Measurements from ENCODE around the gene POLR3G.

POLR3G gene

GRCh38 chr5:90514520-90514919 is 39.9 kb downstream of the POLR3G start:
- no peaks in the 10 kb centered on the region for H3K27me3 ChIP-seq (ENCODE audit: control insufficient read depth in 1 of 2, insufficient read depth in 1 of 2, low read length in 2 of 2)
- no CpG with 5 or more reads among the region's 3 CpGs for WGBS
- no peak overlapping the region for H2BK120ac ChIP-seq (ENCODE audit: low read depth, low read length)
- H3K4me2 ChIP-seq (ENCODE audit: low read length, poor library complexity, severe bottlenecking), result no peak overlapping the region
- H2AK5ac ChIP-seq (ENCODE audit: low read length, severe bottlenecking), result no peak overlapping the region
- no peak overlapping the region for H2BK5ac ChIP-seq (ENCODE audit: low read depth, low read length, poor library complexity, severe bottlenecking)
- no peak overlapping the region for H3K27ac ChIP-seq (ENCODE audit: low read length, poor library complexity, severe bottlenecking)
- no peak overlapping the region for H2BK15ac ChIP-seq (ENCODE audit: low read depth, poor library complexity, severe bottlenecking)
- no peak overlapping the region for H3K4ac ChIP-seq (ENCODE audit: low read depth in 1 of 2, low read length in 2 of 2)
- H3K23ac ChIP-seq (ENCODE audit: low read length in 2 of 2), result no peak overlapping the region
- no peak overlapping the region for H4K8ac ChIP-seq (ENCODE audit: low read length)
- no peak overlapping the region for H2BK12ac ChIP-seq (ENCODE audit: low read length in 2 of 2)
- no peak overlapping the region for H3K9ac ChIP-seq (ENCODE audit: low read length)
- H3K9me3 ChIP-seq (ENCODE audit: control insufficient read depth, low read length), result no peaks in the 10 kb centered on the region
- H3K18ac ChIP-seq (ENCODE audit: low read depth in 1 of 2, low read length in 2 of 2), result no peak overlapping the region
- no peak overlapping the region for H4K91ac ChIP-seq (ENCODE audit: low read length)
- H2AFZ ChIP-seq (ENCODE audit: low read depth, low read length), result no peak overlapping the region
- no peak for DNase-seq
- H3K14ac ChIP-seq (ENCODE audit: low read length in 2 of 2), result no peak overlapping the region
- peaks cover 2 to 28% of the 10 kb centered on the region in 2 experiments for H3K36me3 ChIP-seq (ENCODE audit: control insufficient read depth in 1 of 2, insufficient read depth in 2 of 2, low read depth in 1 of 2, low read length in 2 of 2)
- no peak overlapping the region for H3K4me3 ChIP-seq (ENCODE audit: insufficient read depth in 1 of 2, low read depth in 1 of 2, low read length in 2 of 2)
- peaks cover 1% of the 10 kb centered on the region for H3K79me1 ChIP-seq (replicated peaks; ENCODE audit: low read length, poor library complexity, severe bottlenecking)
- H3K4me1 ChIP-seq (ENCODE audit: control insufficient read depth, insufficient read depth, low read depth, low read length), result peaks cover 2% of the 10 kb centered on the region

- Histone ChIP-seq H3K36me3 (ENCODE audit: control insufficient read depth in 1 of 2, insufficient read depth in 2 of 2, low read depth in 1 of 2, low read length in 2 of 2) (peaks cover 6 to 63% of the 10 kb centered on the region in 2 experiments), H3K9me3 (ENCODE audit: control insufficient read depth, low read length) (no peaks in the 10 kb centered on the region), H2BK15ac (ENCODE audit: low read depth, poor library complexity, severe bottlenecking) (no peak overlapping the region), H3K18ac (ENCODE audit: low read depth in 1 of 2, low read length in 2 of 2) (no peak overlapping the region), H3K27ac (ENCODE audit: low read length, poor library complexity, severe bottlenecking) (peak overlapping the region; percentile 74), H2BK12ac (ENCODE audit: low read length in 2 of 2) (no peak overlapping the region), H3K4me2 (ENCODE audit: low read length, poor library complexity, severe bottlenecking) (no peak overlapping the region), H3K4me1 (ENCODE audit: control insufficient read depth, insufficient read depth, low read depth, low read length) (peaks cover 2% of the 10 kb centered on the region), H3K4ac (ENCODE audit: low read depth in 1 of 2, low read length in 2 of 2) (no peak overlapping the region), H3K27me3 (ENCODE audit: control insufficient read depth in 1 of 2, insufficient read depth in 1 of 2, low read length in 2 of 2) (no peaks in the 10 kb centered on the region), H3K23ac (ENCODE audit: low read length in 2 of 2) (no peak overlapping the region), H2BK120ac (ENCODE audit: low read depth, low read length) (no peak overlapping the region), H3K14ac (ENCODE audit: low read length in 2 of 2) (no peak overlapping the region), H4K91ac (ENCODE audit: low read length) (no peak overlapping the region), H2AK5ac (ENCODE audit: low read length, severe bottlenecking) (no peak overlapping the region), H3K9ac (ENCODE audit: low read length) (no peak overlapping the region), H2AFZ (ENCODE audit: low read depth, low read length) (no peak overlapping the region), H3K4me3 (ENCODE audit: insufficient read depth in 1 of 2, low read depth in 1 of 2, low read length in 2 of 2) (no peak overlapping the region), H3K79me1 (replicated peaks; ENCODE audit: low read length, poor library complexity, severe bottlenecking) (peaks cover 8% of the 10 kb centered on the region), H4K8ac (ENCODE audit: low read length) (no peak overlapping the region), H2BK5ac (ENCODE audit: low read depth, low read length, poor library complexity, severe bottlenecking) (no peak overlapping the region)
- DNase-seq, result no peak
These were observed 44.0 kb downstream of the POLR3G start for GRCh38 chr5:90518661-90519060.

DNA sequence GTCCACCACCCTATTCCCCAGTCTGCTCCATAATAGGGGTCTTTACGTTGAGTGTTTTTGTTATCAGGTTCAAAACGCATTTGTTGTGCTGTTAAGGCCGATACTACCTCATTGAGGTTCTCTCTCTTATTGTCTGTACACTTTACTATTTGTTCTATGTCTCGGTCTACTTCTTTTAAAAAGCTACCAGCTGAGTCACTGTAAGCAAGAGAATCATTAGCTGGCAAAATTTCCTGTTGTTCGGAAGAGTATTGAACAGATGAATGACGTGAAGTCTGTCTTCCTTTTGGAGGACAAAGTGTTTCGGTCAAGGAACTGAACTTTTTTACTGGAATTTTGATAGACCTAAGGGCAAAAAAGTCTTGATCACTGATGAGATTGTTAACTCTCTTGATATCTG is 44.4 kb downstream of the POLR3G start:
- Histone ChIP-seq H3K36me3 (ENCODE audit: control insufficient read depth in 1 of 2, insufficient read depth in 2 of 2, low read depth in 1 of 2, low read length in 2 of 2) (peaks cover 6 to 67% of the 10 kb centered on the region in 2 experiments), H4K91ac (ENCODE audit: low read length) (no peak overlapping the region), H2BK120ac (ENCODE audit: low read depth, low read length) (no peak overlapping the region), H3K18ac (ENCODE audit: low read depth in 1 of 2, low read length in 2 of 2) (no peak overlapping the region), H3K27ac (ENCODE audit: low read length, poor library complexity, severe bottlenecking) (peak overlapping the region; percentile 74), H3K4me1 (ENCODE audit: control insufficient read depth, insufficient read depth, low read depth, low read length) (peaks cover 2% of the 10 kb centered on the region), H2AFZ (ENCODE audit: low read depth, low read length) (no peak overlapping the region), H4K8ac (ENCODE audit: low read length) (no peak overlapping the region), H3K4ac (ENCODE audit: low read depth in 1 of 2, low read length in 2 of 2) (no peak overlapping the region), H3K79me1 (replicated peaks; ENCODE audit: low read length, poor library complexity, severe bottlenecking) (peaks cover 8% of the 10 kb centered on the region), H3K14ac (ENCODE audit: low read length in 2 of 2) (no peak overlapping the region), H3K9ac (ENCODE audit: low read length) (no peak overlapping the region), H3K23ac (ENCODE audit: low read length in 2 of 2) (no peak overlapping the region), H2BK5ac (ENCODE audit: low read depth, low read length, poor library complexity, severe bottlenecking) (no peak overlapping the region), H2BK12ac (ENCODE audit: low read length in 2 of 2) (no peak overlapping the region), H3K27me3 (ENCODE audit: control insufficient read depth in 1 of 2, insufficient read depth in 1 of 2, low read length in 2 of 2) (no peaks in the 10 kb centered on the region), H3K4me2 (ENCODE audit: low read length, poor library complexity, severe bottlenecking) (no peak overlapping the region), H3K9me3 (ENCODE audit: control insufficient read depth, low read length) (no peaks in the 10 kb centered on the region), H2BK15ac (ENCODE audit: low read depth, poor library complexity, severe bottlenecking) (no peak overlapping the region), H3K4me3 (ENCODE audit: insufficient read depth in 1 of 2, low read depth in 1 of 2, low read length in 2 of 2) (no peak overlapping the region), H2AK5ac (ENCODE audit: low read length, severe bottlenecking) (no peak overlapping the region)
- 98% methylated on average over 7 of the region's 7 CpGs for WGBS
- no peak for DNase-seq

- peak overlapping the region; percentile 75 for H3K4me2 ChIP-seq (ENCODE audit: low read length, poor library complexity, severe bottlenecking)
- H3K4ac ChIP-seq (ENCODE audit: low read depth in 1 of 2, low read length in 2 of 2), result peak overlapping the region; percentile 84 to 97
- H2BK15ac ChIP-seq (ENCODE audit: low read depth, poor library complexity, severe bottlenecking), result peak overlapping the region; percentile 90
- no peak overlapping the region for H2AK5ac ChIP-seq (ENCODE audit: low read length, severe bottlenecking)
- no peak overlapping the region for H2BK5ac ChIP-seq (ENCODE audit: low read depth, low read length, poor library complexity, severe bottlenecking)
- H3K4me1 ChIP-seq (ENCODE audit: control insufficient read depth, insufficient read depth, low read depth, low read length), result no peaks in the 10 kb centered on the region
- peaks cover 0 to 2% of the 10 kb centered on the region in 2 experiments for H3K27me3 ChIP-seq (ENCODE audit: control insufficient read depth in 1 of 2, insufficient read depth in 1 of 2, low read length in 2 of 2)
- peak overlapping the region; percentile 92 to 98 for H3K18ac ChIP-seq (ENCODE audit: low read depth in 1 of 2, low read length in 2 of 2)
- H3K36me3 ChIP-seq (ENCODE audit: control insufficient read depth in 1 of 2, insufficient read depth in 2 of 2, low read depth in 1 of 2, low read length in 2 of 2), result peaks cover 4 to 14% of the 10 kb centered on the region in 2 experiments
- whole genome bisulfite sequencing, result 16% methylated on average over 18 of the region's 18 CpGs
- H4K8ac ChIP-seq (ENCODE audit: low read length), result peak overlapping the region; percentile 93
- peak overlapping the region; percentile 67 for H2BK120ac ChIP-seq (ENCODE audit: low read depth, low read length)
- peak overlapping the region; percentile 95 for H3K9ac ChIP-seq (ENCODE audit: low read length)
- peak; percentile 62 for DNase-seq
- H3K27ac ChIP-seq (ENCODE audit: low read length, poor library complexity, severe bottlenecking), result no peak overlapping the region
- H3K23ac ChIP-seq (ENCODE audit: low read length in 2 of 2), result peak overlapping the region in 1 of 2 experiments; percentile 23
- H2BK12ac ChIP-seq (ENCODE audit: low read length in 2 of 2), result peak overlapping the region in 1 of 2 experiments; percentile 28
- peak overlapping the region; percentile 92 for H2AFZ ChIP-seq (ENCODE audit: low read depth, low read length)
- H3K4me3 ChIP-seq (ENCODE audit: insufficient read depth in 1 of 2, low read depth in 1 of 2, low read length in 2 of 2), result peak overlapping the region; percentile 90 to 97
- peak overlapping the region in 1 of 2 experiments; percentile 98 for H3K14ac ChIP-seq (ENCODE audit: low read length in 2 of 2)
- peaks cover 3% of the 10 kb centered on the region for H3K79me1 ChIP-seq (replicated peaks; ENCODE audit: low read length, poor library complexity, severe bottlenecking)
- H4K91ac ChIP-seq (ENCODE audit: low read length), result peak overlapping the region; percentile 84
- H3K9me3 ChIP-seq (ENCODE audit: control insufficient read depth, low read length), result no peaks in the 10 kb centered on the region
These were observed 54.0 kb downstream of the POLR3G start for GRCh38 chr5:90528601-90529193.

All from mesenchymal stem cell (in vitro differentiated cells and primary cell).